ENCODE measurements around the gene MAML1.
"Not testable (repeated sequence)": the region's sequence is repeated elsewhere in the genome, so short reads cannot be mapped to it uniquely, and the experiment has no call there.

The MAML1 gene

GRCh38 chr5:179732918-179733771 is 523 bp downstream of the MAML1 start:
- peak; percentile 77 for DNase-seq

- no peak for DNase-seq
Observed at GRCh38 chr5:179733772-179734126, 1.1 kb downstream of the MAML1 start.

GRCh38 chr5:179734536-179735164 is 2.0 kb downstream of the MAML1 start:
- DNase-seq: no peak

GRCh38 chr5:179738742-179739141 is 6.1 kb downstream of the MAML1 start:
- DNase-seq: no peak

GRCh38 chr5:179744106-179744505 is 11.5 kb downstream of the MAML1 start:
- DNase-seq: not testable (repeated sequence)

- no peak for DNase-seq
Observed at GRCh38 chr5:179746872-179747271, 14.2 kb downstream of the MAML1 start.

GRCh38 chr5:179747811-179748210 is 15.2 kb downstream of the MAML1 start:
- DNase-seq: no peak

GRCh38 chr5:179749857-179750508 is 17.4 kb downstream of the MAML1 start:
- DNase-seq: no peak

GRCh38 chr5:179753971-179754370 is 21.3 kb downstream of the MAML1 start:
- peak; percentile 10 for DNase-seq

- peak; percentile 12 for DNase-seq
Observed at GRCh38 chr5:179755022-179755421, 22.4 kb downstream of the MAML1 start.

GRCh38 chr5:179758955-179759354 is 26.3 kb downstream of the MAML1 start:
- no peak for DNase-seq

GRCh38 chr5:179759581-179760551 is 27.2 kb downstream of the MAML1 start:
- peak; percentile 45 for DNase-seq

- peak; percentile 86 for DNase-seq
Observed at GRCh38 chr5:179762079-179762780, 29.6 kb downstream of the MAML1 start.

- peak; percentile 42 for DNase-seq
Observed at GRCh38 chr5:179762781-179763176, 30.2 kb downstream of the MAML1 start.

GRCh38 chr5:179763215-179763945 is 30.8 kb downstream of the MAML1 start:
- DNase-seq: peak; percentile 79

GRCh38 chr5:179764056-179764455 is 31.4 kb downstream of the MAML1 start:
- DNase-seq: no peak

GRCh38 chr5:179765400-179765799 is 32.8 kb downstream of the MAML1 start:
- DNase-seq: peak; percentile 9

GRCh38 chr5:179766021-179766725 is 33.6 kb downstream of the MAML1 start:
- DNase-seq: no peak

GRCh38 chr5:179766726-179767455 is 34.3 kb downstream of the MAML1 start:
- no peak for DNase-seq
